ENCODE measurements around the gene PPARG. TPM values are rescaled to one million over a fixed set of nuclear protein-coding genes. Genes with fewer than 3 reads are reported as not detected.

PPARG gene
- polyA plus RNA-seq, 2 of the 4 experiments (the other 2 are of a cell fraction): 38.9 to 43.1 TPM

GRCh38 chr3:12249519-12249918 lies 39.4 kb upstream of the PPARG start:
- ATAC-seq (no peak), DNase-seq (ENCODE audit: low read depth in 1 of 2, low spot score in 1 of 2) (no peak), FAIRE-seq (no peak)
- POLR2A ChIA-PET: no interaction called here
- Histone ChIP-seq H3K9me3 (peaks cover 23% of the 10 kb centered on the region; the same call in 2 of the 3 replicates), H3K27ac (no peak overlapping the region), H3K4me3 (no peak overlapping the region), H3K4me2 (no peak overlapping the region), H3K4me1 (no peaks in the 10 kb centered on the region)
- 49% methylated on average over 2 of the region's 2 CpGs for WGBS (ENCODE audit: missing lambda C conversion rate)
- CTCF ChIA-PET: no interaction called here
- TF ChIP-seq ZNF302 (CRISPR knock-in tag; IDR thresholded peaks at IDR 0.05) (no peak), MAX (IDR thresholded peaks at IDR 0.05) (no peak), HMGXB4 (CRISPR knock-in tag; IDR thresholded peaks at IDR 0.05; ENCODE audit: borderline replicate concordance) (no peak), HDAC2 (IDR thresholded peaks at IDR 0.05) (peak; percentile 71; the same call in 1 of the 2 replicates), RFX5 (IDR thresholded peaks at IDR 0.05) (no peak), ZC3H11A (IDR thresholded peaks at IDR 0.05) (no peak), MYC (IDR thresholded peaks at IDR 0.05; ENCODE audit: borderline replicate concordance, low read length) (no peak)

- WGBS (ENCODE audit: missing lambda C conversion rate): 91% methylated on average over 5 of the region's 5 CpGs
- ChIA-PET POLR2A (no interaction called here), CTCF (interaction anchor here (1.4 kb wide), 1 partner anchor 23 kb away, joined by 3 read pairs; no protein-coding TSS in a partner anchor)
- Histone ChIP-seq H3K27ac (no peak overlapping the region), H3K4me1 (no peaks in the 10 kb centered on the region), H3K9me3 (peaks cover 17% of the 10 kb centered on the region; the same call in 2 of the 3 replicates), H3K4me2 (no peak overlapping the region), H3K4me3 (no peak overlapping the region)
- no peak for DNase-seq (ENCODE audit: low read depth in 1 of 2, low spot score in 1 of 2)
- FAIRE-seq: no peak
- TF ChIP-seq ATOH8 (CRISPR knock-in tag; IDR thresholded peaks at IDR 0.05; ENCODE audit: low read depth): no peak
- no peak for TF ChIP-seq BHLHE40 (IDR thresholded peaks at IDR 0.05; ENCODE audit: low read depth, low read length)
- no peak for TF ChIP-seq NR3C1 (IDR thresholded peaks at IDR 0.05)
- no peak for TF ChIP-seq GATA3 (IDR thresholded peaks at IDR 0.05; ENCODE audit: borderline replicate concordance)
- no peak for TF ChIP-seq MAX (IDR thresholded peaks at IDR 0.05)
- TF ChIP-seq ESRRA (IDR thresholded peaks at IDR 0.05; ENCODE audit: borderline replicate concordance, low read length): no peak
- no peak for TF ChIP-seq KDM1A (IDR thresholded peaks at IDR 0.05; ENCODE audit: low read depth)
- TF ChIP-seq HDAC2 (IDR thresholded peaks at IDR 0.05): no peak
- no peak for TF ChIP-seq KDM5A (IDR thresholded peaks at IDR 0.05)
- TF ChIP-seq ELK1 (IDR thresholded peaks at IDR 0.05; ENCODE audit: low read depth, low read length): no peak
- TF ChIP-seq RFX5 (IDR thresholded peaks at IDR 0.05): no peak
- TF ChIP-seq CEBPB (IDR thresholded peaks at IDR 0.05): no peak
- no peak for TF ChIP-seq CHD2 (IDR thresholded peaks at IDR 0.05; ENCODE audit: low read length, partially characterized antibody)
- no peak for TF ChIP-seq EHMT2 (IDR thresholded peaks at IDR 0.05; ENCODE audit: low read depth)
- TF ChIP-seq USF2 (IDR thresholded peaks at IDR 0.05): no peak
- no peak for TF ChIP-seq ZNF302 (CRISPR knock-in tag; IDR thresholded peaks at IDR 0.05)
- ATAC-seq: no peak
These were observed 36.0 kb upstream of the PPARG start for GRCh38 chr3:12252889-12253288.
